ES-I3 (cell line): ENCODE results near the gene NPIPB6.
"Not testable (repeated sequence)": the region's sequence is repeated elsewhere in the genome, so short reads cannot be mapped to it uniquely, and the experiment has no call there.

Experiments
- H3K36me3 ChIP-seq: 2 replicates; pipeline ENCODE4 v1.6.1; 2013; ENCODE audit warnings: mild to moderate bottlenecking, low read length, control low read depth, moderate library complexity; ENCODE audit not compliant: insufficient read depth
- H3K4me1 ChIP-seq: 2 replicates; pipeline ENCODE4 v1.6.1; 2013; ENCODE audit warnings: mild to moderate bottlenecking, control low read depth, low read length; ENCODE audit not compliant: insufficient read depth
- H3K9ac ChIP-seq: 2 replicates; pipeline ENCODE4 v1.6.1; 2013; ENCODE audit warnings: low read depth, mild to moderate bottlenecking, low read length, moderate library complexity
- H3K9me3 ChIP-seq: 2 replicates; pipeline ENCODE4 v1.6.1; 2013; ENCODE audit warnings: mild to moderate bottlenecking, low read length, moderate library complexity; ENCODE audit not compliant: control insufficient read depth, insufficient read depth

Gene NPIPB6

DNA sequence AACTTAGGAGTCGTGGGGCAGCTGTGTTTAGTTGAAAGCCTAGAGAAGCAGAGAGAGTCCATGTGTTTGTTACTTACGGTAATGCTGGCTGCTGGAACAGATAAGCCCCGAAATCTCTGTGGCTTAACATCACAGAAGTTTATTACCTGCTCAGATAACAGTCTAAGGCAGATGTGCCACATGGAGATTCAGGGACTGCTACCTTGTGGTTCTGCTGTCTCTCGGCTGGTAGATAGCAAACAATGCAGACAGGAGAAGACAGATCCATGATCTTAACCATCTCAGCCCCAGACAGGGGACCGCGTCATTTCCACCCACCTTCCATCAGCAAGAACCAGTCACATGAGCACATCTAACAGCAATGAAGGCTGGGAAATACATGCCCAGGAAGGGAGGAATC lies 30.7 kb downstream of the NPIPB6 start:
- not testable (repeated sequence) for H3K9ac ChIP-seq, H3K9me3 ChIP-seq, H3K36me3 ChIP-seq, H3K4me1 ChIP-seq

DNA sequence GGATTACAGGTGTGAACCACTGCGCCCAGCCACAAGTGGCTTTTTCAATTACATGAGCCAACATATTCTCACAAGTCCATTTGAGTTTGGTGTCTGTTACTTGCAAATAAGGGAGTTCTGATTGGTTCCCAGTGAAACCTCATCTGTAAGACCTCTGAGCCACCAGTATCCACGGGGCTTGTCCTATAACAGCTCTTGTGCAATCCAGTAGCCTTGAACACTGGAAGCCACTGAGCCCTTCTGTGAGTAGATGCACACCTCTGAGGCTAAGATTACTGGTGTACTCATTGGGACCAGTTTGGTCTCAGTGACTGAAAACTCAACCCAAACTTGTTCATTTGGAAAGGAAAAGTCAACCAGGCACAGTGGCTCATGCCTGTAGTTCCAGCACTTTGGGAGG lies 32.3 kb downstream of the NPIPB6 start:
- not testable (repeated sequence) for H3K4me1 ChIP-seq, H3K36me3 ChIP-seq, H3K9me3 ChIP-seq, H3K9ac ChIP-seq

DNA sequence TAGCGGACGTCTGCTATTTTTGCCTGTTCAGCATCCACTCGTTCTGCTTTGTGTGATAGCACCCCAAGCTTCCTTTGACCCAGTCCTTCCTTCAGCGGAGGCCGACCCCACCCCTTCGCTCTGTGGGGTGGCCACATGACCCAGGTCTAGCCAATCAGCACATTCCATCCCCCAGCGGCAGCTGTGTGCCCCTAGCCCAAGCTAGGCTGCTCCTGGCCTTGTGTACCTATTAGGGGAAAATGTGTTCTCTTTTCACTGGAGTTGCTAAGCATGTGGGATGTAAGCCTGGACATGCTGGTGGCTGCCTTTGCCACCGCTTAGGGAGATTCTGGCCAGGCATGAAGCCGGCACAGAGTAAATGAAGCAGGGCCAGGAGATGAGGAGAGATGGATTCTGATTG lies 33.1 kb downstream of the NPIPB6 start:
- H3K4me1 ChIP-seq, H3K36me3 ChIP-seq, H3K9me3 ChIP-seq, H3K9ac ChIP-seq: not testable (repeated sequence)

DNA sequence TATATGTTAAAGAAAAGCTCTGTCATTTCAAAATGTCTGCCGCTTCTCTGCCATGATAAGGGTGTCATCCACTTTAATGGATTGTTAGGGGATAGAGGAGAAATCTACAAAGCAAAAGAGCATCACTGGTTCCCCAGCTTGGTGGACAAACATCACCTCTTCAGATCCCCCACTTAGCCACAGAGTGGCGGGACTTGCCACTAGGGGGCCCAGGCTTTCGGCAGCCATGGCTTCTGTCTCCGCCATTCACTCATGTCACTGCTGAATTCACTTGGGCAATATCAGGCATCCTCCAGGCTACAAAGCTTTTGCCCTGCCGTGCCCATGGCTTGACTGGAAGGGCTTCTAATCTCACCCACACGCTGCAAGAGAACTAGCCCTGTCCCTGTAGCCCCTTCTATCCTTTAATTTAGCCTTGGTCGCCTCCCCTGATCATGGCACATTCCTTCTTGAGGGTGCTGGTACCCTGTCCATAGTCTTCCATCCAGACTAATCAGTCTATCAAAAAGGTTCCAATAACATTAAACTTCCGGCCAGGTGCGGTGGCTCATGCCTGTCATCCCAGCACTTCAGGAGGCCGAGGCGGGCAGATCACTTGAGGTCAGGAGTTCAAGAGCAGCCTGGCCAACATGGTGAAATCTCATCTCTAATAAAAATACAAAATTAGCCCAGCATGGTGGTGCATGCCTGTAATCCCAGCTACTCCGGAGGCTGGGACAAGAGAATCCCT lies 36.3 kb downstream of the NPIPB6 start:
- Histone ChIP-seq H3K9me3 (no peaks in the 10 kb centered on the region), H3K36me3 (no peaks in the 10 kb centered on the region), H3K4me1 (peaks cover 3% of the 10 kb centered on the region; the same call in 1 of the 2 replicates), H3K9ac (no peak overlapping the region)

DNA sequence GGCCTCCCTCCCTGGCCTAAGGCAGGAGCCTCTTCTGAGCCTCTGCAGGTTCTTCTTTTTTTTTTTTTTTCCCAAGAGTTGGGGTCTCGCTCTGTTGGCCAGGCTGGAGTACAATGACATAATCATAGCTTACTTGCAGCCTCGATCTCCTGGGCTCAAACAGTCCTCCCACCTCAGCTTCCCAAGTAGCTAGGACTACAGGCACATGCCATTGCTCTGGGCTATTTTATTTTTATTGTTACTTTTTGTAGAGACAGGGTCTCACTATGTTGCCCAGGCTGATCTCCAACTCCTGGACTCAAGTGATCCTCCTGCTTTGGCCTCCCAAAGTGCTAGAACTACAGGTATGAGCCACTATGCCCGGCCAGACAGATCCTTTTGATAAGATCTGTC lies 38.4 kb downstream of the NPIPB6 start:
- Histone ChIP-seq H3K9ac (no peak overlapping the region), H3K4me1 (no peaks in the 10 kb centered on the region; the same call in 1 of the 2 replicates), H3K36me3 (no peaks in the 10 kb centered on the region), H3K9me3 (no peaks in the 10 kb centered on the region)

DNA sequence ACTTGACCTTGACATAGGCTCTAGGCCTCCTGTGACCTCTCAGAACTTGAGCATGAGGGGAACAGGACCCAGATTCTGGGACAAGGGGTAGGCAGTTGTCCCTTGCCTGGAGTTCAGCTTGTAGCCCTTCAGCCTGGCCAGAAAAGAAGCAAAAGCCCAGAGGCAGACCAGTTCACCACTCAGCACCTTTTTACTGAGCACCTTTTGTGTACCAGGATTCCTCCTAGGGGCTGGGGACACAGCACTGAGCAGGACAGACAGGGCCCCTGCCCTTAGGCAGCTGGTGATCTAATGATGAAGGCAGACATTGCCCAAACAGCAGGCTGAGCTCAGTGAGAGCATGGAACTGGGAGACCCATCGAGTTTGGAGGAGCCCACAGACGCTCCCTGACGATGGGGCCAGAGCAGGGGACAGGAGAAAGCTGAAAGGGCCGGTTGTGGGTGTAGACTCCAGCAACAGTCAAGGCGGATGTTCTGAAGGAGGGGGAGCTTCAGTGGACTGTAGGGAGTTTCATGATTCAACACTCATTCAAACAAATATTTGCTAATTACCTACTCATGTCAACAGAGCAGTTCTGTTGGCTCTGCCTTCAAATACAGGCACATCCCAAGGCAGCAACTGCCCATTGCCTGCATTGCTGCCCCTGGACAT lies 38.9 kb downstream of the NPIPB6 start:
- no peaks in the 10 kb centered on the region; the same call in 1 of the 2 replicates for H3K4me1 ChIP-seq
- H3K36me3 ChIP-seq = no peaks in the 10 kb centered on the region
- H3K9me3 ChIP-seq = no peaks in the 10 kb centered on the region
- no peak overlapping the region for H3K9ac ChIP-seq

DNA sequence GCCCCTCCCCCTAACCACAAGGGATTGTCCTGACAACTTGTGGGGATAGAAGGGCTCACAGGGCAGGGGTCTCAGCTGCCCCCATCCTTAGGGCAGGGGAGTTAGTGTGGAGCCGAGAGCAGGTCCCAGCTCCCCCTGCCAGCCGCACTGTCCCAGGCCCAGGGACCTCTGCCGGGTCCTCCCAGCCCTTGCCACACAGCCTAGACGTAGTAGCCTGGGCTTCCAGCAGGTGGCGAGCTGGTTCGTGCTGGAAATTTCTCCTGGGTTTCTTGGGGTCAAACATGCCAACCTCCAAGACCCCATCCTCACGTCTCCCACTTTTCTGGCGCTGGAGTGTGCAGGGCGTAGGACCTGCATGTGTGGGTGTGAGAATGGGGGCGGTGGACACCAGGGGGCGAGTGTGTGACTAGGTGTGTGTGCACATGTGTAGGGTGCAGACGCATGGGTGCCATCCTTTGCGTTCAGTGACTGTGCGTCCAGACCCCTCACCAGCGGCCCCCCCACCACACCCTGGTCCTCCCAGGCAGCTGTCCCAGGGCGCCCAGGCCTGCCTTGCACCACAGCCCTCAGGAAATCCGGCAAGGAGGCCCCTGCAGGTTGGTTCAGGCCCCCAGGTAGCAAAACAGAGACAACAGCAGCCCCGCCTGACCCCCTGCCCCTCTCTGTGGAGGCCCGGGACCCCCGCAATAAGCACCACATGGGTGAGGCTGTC lies 41.5 kb downstream of the NPIPB6 start:
- no peaks in the 10 kb centered on the region for H3K9me3 ChIP-seq
- H3K36me3 ChIP-seq = no peaks in the 10 kb centered on the region
- no peaks in the 10 kb centered on the region; the same call in 1 of the 2 replicates for H3K4me1 ChIP-seq
- no peak overlapping the region for H3K9ac ChIP-seq

DNA sequence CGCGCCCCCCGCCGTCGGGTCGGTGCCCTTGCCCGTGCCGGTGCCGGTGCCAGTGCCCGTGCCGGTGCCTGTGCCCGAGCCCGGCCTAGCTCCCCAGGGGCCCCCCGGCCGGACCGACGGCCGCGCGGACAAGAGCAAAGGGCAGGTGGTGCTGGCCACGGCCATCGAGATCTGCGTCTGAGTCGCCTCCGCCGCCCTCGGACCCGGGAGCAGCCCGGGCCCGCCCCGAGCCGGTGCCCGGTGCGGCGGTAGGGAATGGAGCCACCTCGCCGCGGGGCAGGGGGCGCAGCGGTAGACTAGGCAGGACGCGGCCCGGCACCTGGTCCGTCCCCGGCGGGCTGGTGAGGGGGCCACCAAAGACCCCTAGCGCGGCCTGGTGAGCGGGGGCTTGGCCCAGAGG lies 42.6 kb downstream of the NPIPB6 start:
- no peak overlapping the region for H3K9ac ChIP-seq
- H3K36me3 ChIP-seq = no peaks in the 10 kb centered on the region
- H3K9me3 ChIP-seq = no peaks in the 10 kb centered on the region
- no peaks in the 10 kb centered on the region; the same call in 1 of the 2 replicates for H3K4me1 ChIP-seq

DNA sequence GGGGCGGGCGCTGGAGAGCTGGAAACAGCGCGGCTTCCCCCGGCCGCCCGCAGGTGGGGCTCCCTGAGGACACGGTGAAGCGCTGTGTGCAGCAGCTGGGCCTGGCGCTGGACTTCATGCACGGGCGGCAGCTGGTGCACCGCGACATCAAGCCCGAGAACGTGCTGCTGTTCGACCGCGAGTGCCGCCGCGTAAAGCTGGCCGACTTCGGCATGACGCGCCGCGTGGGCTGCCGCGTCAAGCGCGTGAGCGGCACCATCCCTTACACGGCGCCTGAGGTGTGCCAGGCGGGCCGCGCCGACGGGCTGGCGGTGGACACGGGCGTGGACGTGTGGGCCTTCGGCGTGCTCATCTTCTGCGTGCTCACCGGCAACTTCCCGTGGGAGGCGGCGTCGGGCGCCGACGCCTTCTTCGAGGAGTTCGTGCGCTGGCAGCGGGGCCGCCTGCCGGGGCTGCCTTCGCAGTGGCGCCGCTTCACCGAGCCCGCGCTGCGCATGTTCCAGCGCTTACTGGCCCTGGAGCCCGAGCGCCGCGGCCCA lies 43.2 kb downstream of the NPIPB6 start:
- no peaks in the 10 kb centered on the region; the same call in 1 of the 2 replicates for H3K4me1 ChIP-seq
- no peaks in the 10 kb centered on the region for H3K36me3 ChIP-seq
- H3K9ac ChIP-seq = no peak overlapping the region
- no peaks in the 10 kb centered on the region for H3K9me3 ChIP-seq

DNA sequence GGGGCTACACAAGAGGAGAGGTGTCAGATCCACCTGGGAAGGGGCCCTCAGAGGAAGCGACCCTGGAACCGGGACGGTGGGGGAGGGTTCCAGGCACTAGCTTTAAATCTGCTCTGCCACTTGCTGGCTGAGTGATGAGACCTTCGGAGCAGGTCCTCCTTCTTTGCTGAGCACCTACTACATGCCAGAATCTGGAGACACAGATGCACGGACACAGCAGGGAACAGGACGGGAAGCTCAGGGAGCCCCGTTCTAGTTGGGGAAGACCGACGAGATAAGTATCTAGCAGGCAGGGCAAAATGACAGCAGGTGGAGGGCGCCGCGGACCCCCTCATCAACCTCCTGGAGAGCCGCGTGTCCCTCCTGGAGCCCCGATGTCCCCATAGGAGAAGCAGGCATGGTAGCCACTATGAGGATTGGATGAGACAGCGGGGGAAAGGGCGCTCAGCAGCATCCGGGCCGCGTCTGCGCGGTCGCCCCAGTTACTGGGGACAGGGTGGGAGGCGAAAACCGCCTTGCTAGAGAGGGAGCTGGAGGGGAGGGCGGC lies 43.8 kb downstream of the NPIPB6 start:
- H3K36me3 ChIP-seq = no peaks in the 10 kb centered on the region
- H3K9me3 ChIP-seq = no peaks in the 10 kb centered on the region
- no peaks in the 10 kb centered on the region; the same call in 1 of the 2 replicates for H3K4me1 ChIP-seq
- H3K9ac ChIP-seq = no peak overlapping the region

DNA sequence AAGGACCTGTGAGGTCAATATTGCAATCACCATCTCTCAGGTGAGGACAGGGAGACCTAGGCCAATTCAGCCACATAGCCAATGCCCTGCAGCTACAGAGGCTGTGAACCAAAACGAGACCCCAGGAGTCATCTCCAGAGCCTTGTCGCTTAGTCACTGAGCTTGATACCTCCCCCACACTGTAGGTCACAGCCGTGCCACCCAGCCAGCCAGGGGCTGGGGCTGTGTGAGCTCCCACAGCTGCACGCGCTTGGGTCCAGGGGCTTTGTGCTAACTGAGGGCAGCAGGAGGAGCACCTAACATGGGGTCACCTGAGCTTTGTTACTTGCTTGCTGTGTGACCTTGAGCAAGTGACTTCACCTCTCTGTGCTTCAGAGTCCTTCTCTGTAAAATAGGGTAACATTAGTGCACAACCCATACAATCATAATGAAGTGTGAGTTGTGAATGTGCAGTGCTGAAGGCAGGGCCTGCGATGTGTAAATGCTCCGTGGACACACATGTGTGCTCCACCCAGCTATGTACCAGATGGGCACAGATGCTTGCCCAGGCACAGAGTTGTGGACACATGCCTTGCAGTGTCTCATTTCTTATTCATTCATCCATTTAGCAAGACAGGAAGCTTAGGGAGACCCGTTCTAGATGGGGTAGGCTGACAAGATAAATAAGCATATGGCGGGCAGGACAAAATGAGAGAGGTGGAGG lies 45.1 kb downstream of the NPIPB6 start:
- no peaks in the 10 kb centered on the region; the same call in 1 of the 2 replicates for H3K4me1 ChIP-seq
- H3K9ac ChIP-seq = no peak overlapping the region
- H3K36me3 ChIP-seq = no peaks in the 10 kb centered on the region

DNA sequence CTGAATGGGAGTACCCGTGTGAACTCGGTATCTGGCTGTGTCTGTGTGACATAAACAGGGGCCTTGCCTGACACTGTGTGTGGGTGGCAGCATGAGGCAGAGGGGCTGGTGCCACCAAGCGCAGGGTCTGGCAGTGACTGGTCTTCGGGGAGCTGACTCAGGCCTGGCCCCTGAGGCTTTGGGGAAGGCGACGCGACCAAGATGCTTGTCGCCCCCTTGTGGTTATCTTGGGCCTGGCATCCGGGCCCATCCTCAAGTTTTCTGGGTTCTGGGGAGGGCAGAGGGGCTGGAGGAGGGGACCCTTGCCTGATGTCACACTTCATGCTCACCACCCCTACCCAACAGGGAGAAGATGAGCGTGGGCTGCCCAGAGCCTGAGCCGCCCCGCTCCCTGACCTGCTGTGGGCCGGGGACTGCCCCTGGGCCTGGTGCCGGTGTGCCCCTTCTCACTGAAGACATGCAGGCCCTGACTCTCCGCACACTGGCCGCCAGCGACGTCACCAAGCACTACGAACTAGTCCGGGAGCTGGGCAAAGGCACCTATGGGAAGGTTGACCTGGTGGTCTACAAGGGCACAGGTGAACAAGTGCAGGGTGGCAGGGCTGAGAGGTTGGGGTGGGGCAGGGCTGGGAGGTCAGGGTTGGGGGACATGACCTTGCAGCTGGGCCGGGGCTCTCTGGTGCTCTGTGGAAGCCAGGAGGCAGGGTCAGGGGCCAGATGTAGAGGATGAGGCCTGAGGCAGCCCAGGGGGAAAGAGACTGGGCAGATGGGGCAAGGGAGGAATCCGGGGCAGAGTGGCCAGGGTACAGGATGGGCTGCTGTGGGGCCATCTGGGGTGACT lies 46.0 kb downstream of the NPIPB6 start:
- Histone ChIP-seq H3K9ac (no peak overlapping the region), H3K9me3 (no peaks in the 10 kb centered on the region), H3K36me3 (no peaks in the 10 kb centered on the region), H3K4me1 (no peaks in the 10 kb centered on the region; the same call in 1 of the 2 replicates)

More for the DNA sequence above, 45.1 kb downstream of the NPIPB6 start:
- no peaks in the 10 kb centered on the region for H3K9me3 ChIP-seq

DNA sequence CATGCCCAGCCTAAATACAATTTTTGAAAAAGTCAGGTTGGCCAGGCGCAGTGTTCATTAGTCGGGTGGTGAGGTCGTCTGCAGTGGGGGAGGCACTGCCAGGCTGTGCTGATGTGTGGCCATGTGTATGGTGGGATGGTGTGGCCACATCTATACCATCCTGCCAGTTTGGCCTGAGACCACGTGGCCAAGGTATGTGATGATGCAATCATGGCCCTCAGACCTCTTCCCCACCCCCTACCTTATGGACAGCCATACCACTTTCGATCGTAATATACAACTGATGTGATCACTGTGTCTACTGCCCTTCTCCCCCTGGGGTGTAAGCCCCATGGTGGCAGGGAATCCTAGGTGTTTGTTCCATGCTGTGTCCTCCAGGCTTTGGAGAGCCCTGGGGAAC lies 47.3 kb downstream of the NPIPB6 start:
- no peaks in the 10 kb centered on the region for H3K4me1 ChIP-seq

More for the DNA sequence above, 47.3 kb downstream of the NPIPB6 start:
- no peak overlapping the region for H3K9ac ChIP-seq
- no peaks in the 10 kb centered on the region for H3K9me3 ChIP-seq
- H3K36me3 ChIP-seq = no peaks in the 10 kb centered on the region
